Measurements from ENCODE around the gene PHACTR1.

GRCh38 chr6:13033145-13033544 lies 316.6 kb downstream of the PHACTR1 start:
- TF ChIP-seq EZH2 (IDR thresholded peaks at IDR 0.05; ENCODE audit: insufficient read depth, poor library complexity, severe bottlenecking) = no peak
- TF ChIP-seq EZH2phosphoT487 (IDR thresholded peaks at IDR 0.05; ENCODE audit: insufficient read depth, low read depth) = no peak

All from GM23248 (cell line).